Peyer's patch (tissue), 4 donors: ENCODE data around the gene WWP2. TPM values are rescaled to one million over a fixed set of nuclear protein-coding genes. Genes with fewer than 3 reads are reported as not detected.

Source experiments
- DNase-seq, 3 donors: peaks; one replicate each; pipeline ENCODE4 v3.0.0-alpha.2; 2017 to 2019
- H3K27ac ChIP-seq, 4 donors: fragments of 200-600 bp; sonication (generic); one replicate each; pipeline ENCODE4 v1.5.1; 2016 to 2019
- H3K27me3 ChIP-seq, 2 donors: fragments of 200-600 bp; sonication (generic); one replicate each; pipeline ENCODE4 v1.5.1; 2019
- H3K36me3 ChIP-seq, 3 donors: fragments of 200-600 bp; sonication (generic); one replicate each; pipeline ENCODE4 v1.5.1; 2016 to 2019
- H3K4me1 ChIP-seq, 4 donors: fragments of 200-600 bp; sonication (generic); one replicate each; pipeline ENCODE4 v1.5.1; 2016 to 2019
- H3K4me3 ChIP-seq, 4 donors: fragments of 200-600 bp; sonication (generic); 1 replicate in 3 of 4; 2 replicates in 1 of 4; pipeline ENCODE4 v1.5.1; 2016 to 2019; ENCODE audit warnings: mild to moderate bottlenecking in 1 of 4
- H3K9me3 ChIP-seq, 4 donors: fragments of 200-600 bp; sonication (generic); one replicate each; pipeline ENCODE4 v1.5.1; 2016 to 2019; ENCODE audit warnings: mild to moderate bottlenecking in 1 of 4
- POLR2A ChIP-seq, 2 donors: fragments of 450-650 bp; IDR thresholded peaks; one replicate each; pipeline ENCODE4 v1.5.1; 2017; ENCODE audit warnings: antibody characterized with exemption in 2 of 2, mild to moderate bottlenecking in 2 of 2, moderate library complexity in 2 of 2
- total RNA-seq, 4 donors: library from RNA; depleted of rRNA; stranded (reverse); fragments of >200 nt; gene quantifications; one replicate each; pipeline ENCODE4 v1.1.0, GENCODE V29; 2016
- TF ChIP-seq, protein P1 (sequence below), 6 experiments: fragments of 450-650 bp in 4 of 6; fragments of 200-600 bp in 2 of 6; sonication (generic) in 1 of 6; IDR thresholded peaks; one replicate each; pipeline ENCODE4 v1.5.1; 2017 to 2019; ENCODE audit warnings: antibody characterized with exemption in 6 of 6, mild to moderate bottlenecking in 3 of 6, moderate library complexity in 1 of 6

Gene WWP2
- total RNA-seq, 4 donors from 2014 or later = 93.5 to 199 (median 111) TPM

DNA sequence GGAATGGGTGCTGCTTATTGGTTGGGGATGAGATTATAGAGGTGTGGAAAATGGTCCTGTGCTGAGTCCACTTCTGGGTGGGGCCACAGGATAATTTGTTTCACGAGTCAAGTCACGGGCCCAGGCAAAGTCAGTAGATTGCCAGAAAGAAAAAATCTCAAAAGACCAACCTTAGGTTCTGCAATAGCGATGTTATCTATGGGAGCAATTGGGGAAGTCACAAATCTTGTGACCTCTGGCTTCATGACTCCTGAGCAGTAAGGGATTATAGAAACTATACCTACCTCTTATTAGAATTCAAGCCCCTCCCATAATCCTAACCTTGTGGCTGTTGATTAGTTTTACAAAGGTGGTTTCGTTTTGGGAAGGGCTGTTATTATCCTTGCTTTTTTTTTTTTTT lies 31.4 kb downstream of the WWP2 start:
- H3K36me3 ChIP-seq = peaks cover 0 to 39% (median 0%) of the 10 kb centered on the region in 3 donors
- H3K4me1 ChIP-seq = no peaks in the 10 kb centered on the region
- TF ChIP-seq POLR2A (IDR thresholded peaks at IDR 0.05) = no peak
- TF ChIP-seq, protein P1, sequence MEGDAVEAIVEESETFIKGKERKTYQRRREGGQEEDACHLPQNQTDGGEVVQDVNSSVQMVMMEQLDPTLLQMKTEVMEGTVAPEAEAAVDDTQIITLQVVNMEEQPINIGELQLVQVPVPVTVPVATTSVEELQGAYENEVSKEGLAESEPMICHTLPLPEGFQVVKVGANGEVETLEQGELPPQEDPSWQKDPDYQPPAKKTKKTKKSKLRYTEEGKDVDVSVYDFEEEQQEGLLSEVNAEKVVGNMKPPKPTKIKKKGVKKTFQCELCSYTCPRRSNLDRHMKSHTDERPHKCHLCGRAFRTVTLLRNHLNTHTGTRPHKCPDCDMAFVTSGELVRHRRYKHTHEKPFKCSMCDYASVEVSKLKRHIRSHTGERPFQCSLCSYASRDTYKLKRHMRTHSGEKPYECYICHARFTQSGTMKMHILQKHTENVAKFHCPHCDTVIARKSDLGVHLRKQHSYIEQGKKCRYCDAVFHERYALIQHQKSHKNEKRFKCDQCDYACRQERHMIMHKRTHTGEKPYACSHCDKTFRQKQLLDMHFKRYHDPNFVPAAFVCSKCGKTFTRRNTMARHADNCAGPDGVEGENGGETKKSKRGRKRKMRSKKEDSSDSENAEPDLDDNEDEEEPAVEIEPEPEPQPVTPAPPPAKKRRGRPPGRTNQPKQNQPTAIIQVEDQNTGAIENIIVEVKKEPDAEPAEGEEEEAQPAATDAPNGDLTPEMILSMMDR (IDR thresholded peaks at IDR 0.05) = no peak
- H3K27ac ChIP-seq = no peak overlapping the region
- H3K4me3 ChIP-seq = no peak overlapping the region
- DNase-seq = no peak
- H3K9me3 ChIP-seq = no peaks in the 10 kb centered on the region
- no peaks in the 10 kb centered on the region for H3K27me3 ChIP-seq

DNA sequence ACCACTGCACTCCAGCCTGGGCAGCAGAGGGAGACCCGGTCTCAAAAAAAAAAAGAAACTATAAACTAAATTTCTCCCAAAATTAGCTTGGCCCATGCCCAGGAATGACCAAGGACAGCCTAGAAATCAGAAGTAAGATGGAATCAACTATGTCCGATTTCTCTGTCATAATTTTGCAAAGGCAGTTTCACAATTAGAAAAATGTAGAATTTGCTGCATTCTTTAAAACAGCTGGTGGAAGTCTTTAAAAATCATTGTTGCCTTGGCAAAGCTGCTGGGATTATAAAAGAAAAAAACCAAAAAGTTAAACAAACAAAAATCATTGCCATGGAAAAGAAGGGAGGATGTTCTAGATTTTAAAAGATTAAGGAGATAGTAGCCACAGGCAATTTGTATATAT lies 32.4 kb downstream of the WWP2 start:
- no peaks in the 10 kb centered on the region for H3K9me3 ChIP-seq
- peaks cover 0 to 39% (median 0%) of the 10 kb centered on the region in 3 donors for H3K36me3 ChIP-seq
- TF ChIP-seq, protein P1 (IDR thresholded peaks at IDR 0.05) = no peak
- TF ChIP-seq POLR2A (IDR thresholded peaks at IDR 0.05) = no peak
- H3K4me3 ChIP-seq = no peak overlapping the region
- H3K27me3 ChIP-seq = no peaks in the 10 kb centered on the region
- DNase-seq = no peak
- no peak overlapping the region for H3K27ac ChIP-seq
- no peaks in the 10 kb centered on the region for H3K4me1 ChIP-seq

DNA sequence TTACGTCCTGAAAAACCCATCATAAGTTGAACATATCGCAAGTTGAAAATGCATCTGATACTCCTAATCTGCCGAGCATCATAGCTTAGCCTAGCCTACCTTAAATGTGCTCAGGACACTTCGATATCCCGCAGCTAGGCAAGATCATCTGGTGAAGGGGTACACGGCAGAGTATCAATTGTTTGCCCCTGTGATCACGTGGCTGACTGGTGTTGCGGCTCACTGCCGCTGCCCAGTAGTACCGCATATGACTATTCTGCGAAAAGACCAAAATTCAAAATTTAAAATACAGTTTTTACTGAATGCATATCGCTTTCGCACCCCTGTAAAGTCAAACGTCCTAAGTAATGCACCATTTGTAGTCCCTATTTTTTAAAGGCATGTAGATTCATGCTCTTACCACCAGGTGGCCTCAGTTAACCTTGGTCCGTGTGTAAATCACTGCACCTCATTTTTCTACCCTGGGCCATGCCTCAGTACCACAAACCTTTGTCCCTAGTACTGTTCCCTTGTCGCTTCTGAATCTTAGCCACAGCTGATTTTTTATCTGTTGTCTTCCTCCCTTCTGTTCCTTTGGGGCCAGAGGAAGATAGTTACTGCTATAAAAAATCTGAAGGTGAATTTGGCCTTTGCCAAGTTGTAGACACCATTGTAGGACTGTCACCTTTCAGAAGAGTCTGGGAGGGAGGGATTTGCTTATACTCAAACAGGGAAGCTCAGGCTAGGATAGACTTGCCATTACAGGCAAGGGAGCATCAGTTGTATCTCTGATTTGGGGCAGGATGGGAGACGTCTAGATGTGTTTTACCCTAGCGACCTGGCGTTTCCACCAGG lies 34.4 kb downstream of the WWP2 start:
- DNase-seq = peak in 1 of 3 donors; percentile 65
- peaks cover 0 to 34% (median 0%) of the 10 kb centered on the region in 3 donors for H3K36me3 ChIP-seq
- H3K4me3 ChIP-seq = no peak overlapping the region
- no peaks in the 10 kb centered on the region for H3K4me1 ChIP-seq
- H3K27ac ChIP-seq = no peak overlapping the region
- TF ChIP-seq, protein P1 (IDR thresholded peaks at IDR 0.05) = peak; percentile 74 to 95 (median 86)
- no peak for TF ChIP-seq POLR2A (IDR thresholded peaks at IDR 0.05)
- no peaks in the 10 kb centered on the region for H3K27me3 ChIP-seq
- H3K9me3 ChIP-seq = no peaks in the 10 kb centered on the region

DNA sequence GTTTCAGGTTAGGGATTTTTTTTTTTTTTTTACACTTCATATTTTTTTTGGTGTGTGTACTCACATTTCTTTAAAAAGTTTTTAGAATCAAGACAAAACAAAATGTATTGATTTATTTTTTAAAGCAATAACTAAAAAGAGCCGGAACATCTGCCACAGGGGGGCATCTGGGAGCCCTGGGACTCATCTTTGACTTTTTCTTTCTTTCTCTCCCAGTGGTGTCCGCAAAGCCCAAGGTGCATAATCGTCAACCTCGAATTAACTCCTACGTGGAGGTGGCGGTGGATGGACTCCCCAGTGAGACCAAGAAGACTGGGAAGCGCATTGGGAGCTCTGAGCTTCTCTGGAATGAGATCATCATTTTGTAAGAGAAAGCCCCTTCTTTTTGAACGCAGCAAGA lies 36.3 kb downstream of the WWP2 start:
- no peak for DNase-seq
- peaks cover 0 to 41% (median 0%) of the 10 kb centered on the region in 3 donors for H3K36me3 ChIP-seq

DNA sequence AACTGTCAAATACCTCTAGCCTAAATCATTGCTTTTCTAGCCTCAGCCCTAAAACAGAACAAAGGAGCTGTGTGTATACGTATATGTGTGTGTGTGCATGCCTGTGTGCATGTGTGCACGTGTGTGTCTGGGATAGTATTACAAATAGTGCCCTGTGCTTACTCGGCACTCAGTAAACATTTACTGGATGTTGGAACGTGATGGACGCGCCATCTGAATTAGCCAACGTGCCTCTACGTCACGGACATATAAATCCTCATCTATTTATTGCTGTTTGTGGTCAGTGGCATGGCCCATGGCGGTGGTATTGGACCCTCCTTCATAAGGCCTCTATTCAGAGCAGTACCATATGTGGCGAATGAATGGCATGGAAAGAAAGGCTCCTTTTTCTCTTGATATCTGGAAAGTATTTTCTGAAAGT lies 37.5 kb downstream of the WWP2 start:
- Histone ChIP-seq H3K9me3 (no peaks in the 10 kb centered on the region), H3K27ac (peak overlapping the region in 1 of 4 donors; percentile 13), H3K4me1 (no peaks in the 10 kb centered on the region), H3K36me3 (peaks cover 0 to 48% (median 0%) of the 10 kb centered on the region in 3 donors), H3K27me3 (no peaks in the 10 kb centered on the region), H3K4me3 (no peak overlapping the region)
- TF ChIP-seq, protein P1 (IDR thresholded peaks at IDR 0.05) = no peak
- no peak for DNase-seq

More for the DNA sequence above, 36.3 kb downstream of the WWP2 start:
- no peaks in the 10 kb centered on the region for H3K27me3 ChIP-seq
- H3K9me3 ChIP-seq = no peaks in the 10 kb centered on the region
- no peak overlapping the region for H3K4me3 ChIP-seq
- TF ChIP-seq, protein P1 (IDR thresholded peaks at IDR 0.05) = no peak
- TF ChIP-seq POLR2A (IDR thresholded peaks at IDR 0.05) = no peak
- no peaks in the 10 kb centered on the region for H3K4me1 ChIP-seq
- H3K27ac ChIP-seq = no peak overlapping the region
